Globus pallidus (tissue), 1 donor: ENCODE results near the gene TGIF2.
"Not testable (repeated sequence)": the region's sequence is repeated elsewhere in the genome, so short reads cannot be mapped to it uniquely, and the experiment has no call there.

Experiments
- DNase-seq: peaks from one replicate; pipeline ENCODE4 v3.0.0-alpha.2; 2015; ENCODE audit warnings: low spot score

Gene TGIF2

DNA sequence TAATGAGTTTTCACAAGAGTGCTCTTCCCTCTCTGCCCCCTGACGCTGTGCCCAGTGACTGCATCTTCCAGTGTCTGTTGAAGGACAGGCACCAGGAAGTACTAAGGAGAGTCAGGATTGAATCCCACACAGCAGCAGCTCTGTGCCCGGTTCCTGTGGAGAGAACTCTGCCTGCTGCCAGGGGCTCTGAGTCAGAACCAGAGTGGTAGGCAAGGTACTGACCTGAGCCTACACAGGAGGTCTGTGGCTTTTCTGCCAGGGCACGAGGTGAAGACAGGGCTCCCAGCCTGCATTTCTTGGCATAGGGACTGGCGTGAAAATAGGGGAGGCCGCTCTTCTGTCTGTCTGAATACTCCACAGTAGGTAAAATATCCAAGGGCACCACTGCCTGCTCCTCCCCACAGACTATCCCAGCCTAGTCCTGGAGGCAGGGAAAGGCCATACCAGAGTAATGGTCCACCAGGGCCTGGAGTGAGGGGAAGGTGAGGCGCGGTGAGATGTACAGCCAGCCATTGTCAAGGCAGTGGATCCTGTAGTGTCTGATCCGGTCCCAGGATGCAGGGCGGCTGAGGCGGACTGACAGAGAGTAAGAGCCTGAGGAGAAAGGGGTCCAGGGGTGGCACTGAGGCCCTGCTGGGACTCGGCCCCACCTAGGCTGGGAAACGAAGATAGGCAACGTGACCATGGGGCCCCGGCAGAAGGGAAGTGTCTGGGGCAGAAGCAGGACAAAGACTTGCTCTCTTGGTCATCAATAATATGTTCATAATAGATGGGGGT is 41.6 kb downstream of the TGIF2 start:
- DNase-seq = no peak

DNA sequence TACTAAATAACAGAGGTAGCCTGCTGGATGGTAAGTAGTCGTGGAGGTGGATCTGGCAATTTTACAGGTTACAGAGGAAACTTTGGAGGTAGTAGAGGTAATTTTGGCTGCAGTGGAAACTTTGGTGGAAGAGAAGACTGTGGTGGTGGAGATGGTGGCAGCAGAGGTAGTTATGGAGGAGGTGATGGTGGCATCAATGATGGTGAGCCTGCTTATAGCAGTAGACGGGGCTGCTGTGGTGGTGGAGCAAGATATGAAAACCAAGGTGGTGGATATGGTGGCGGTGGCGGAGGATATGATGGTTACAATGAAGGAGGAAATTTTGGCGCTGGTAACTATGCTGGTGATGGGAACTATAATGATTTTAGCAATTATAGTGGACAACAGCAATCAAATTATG is 47.5 kb downstream of the TGIF2 start:
- no peak for DNase-seq

DNA sequence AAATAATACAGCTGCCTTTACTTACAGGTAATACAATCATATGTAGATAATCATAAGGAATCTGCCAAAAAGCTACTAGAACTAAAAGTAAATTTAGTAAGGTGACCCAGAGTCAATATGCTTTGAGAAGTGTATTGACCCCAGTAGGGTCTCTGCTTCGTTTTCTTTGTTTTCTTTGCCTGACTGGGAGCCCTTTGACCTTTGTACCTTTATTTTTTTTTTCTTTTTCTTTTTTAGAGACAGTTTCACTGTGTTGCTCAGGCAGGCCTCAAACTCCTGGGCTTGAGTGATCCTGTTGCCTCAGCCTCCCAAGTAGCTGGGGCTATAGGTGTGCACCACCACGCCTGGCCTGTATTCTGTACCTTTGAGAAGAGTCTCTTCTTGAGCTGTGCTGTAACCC is 50.0 kb downstream of the TGIF2 start:
- DNase-seq = no peak

DNA sequence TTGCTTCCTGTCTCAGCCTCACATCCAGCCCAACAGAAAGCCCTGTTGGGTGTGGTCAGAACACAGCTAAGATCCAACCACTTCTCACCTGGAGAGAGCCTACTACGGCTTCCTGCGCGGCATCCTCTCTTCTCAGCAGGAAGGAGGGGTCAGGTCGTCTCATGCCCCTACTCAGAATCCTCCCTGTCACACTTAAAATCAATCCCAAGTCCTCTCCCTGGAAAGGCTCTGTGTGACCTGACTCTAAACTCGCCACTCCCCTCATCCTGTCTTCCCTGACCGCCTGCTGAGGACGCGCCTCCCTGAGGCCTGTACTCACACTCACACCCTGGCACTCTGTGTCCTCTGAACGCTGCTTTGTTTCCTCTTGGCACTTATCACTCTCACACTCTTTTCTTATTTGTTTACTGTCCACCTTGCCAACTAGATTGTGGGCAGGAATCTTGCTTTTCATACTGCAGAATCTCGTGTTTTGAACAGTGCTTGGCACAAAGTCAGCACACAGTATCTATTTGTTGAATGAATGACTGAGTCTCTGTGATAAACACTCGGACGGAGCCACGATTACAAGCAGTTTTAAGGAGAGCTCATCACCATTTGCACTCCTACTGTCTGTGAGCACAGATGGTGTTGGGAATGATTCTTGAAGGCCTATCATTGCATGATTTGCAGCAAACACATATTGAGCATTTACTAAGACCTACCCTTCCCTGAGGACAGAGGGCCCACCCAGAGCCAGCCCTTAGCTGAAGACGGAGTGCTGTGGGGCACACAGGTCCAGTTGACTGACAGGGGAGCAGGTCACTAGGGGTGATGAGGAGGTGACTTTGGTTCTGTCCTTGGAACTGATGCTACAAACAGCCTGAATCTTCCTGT is 50.9 kb downstream of the TGIF2 start:
- DNase-seq = no peak

DNA sequence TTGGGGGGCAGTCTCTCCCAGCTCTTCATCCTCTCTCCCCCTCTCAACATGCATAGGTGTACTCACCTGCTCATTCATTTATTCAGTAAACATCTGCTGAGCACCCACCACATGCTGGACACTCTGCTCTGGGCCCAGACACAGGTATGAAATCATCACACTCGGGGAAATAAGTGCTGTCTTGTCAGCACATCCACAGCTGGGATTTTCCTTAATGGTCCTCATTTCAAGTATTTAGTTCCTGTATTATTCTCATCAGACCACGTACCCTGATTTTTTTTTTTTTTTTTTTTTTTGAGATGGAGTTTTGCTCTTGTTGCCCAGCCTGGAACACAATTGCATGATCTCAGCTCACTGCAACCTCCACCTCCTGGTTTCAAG is 51.5 kb downstream of the TGIF2 start:
- DNase-seq = no peak

DNA sequence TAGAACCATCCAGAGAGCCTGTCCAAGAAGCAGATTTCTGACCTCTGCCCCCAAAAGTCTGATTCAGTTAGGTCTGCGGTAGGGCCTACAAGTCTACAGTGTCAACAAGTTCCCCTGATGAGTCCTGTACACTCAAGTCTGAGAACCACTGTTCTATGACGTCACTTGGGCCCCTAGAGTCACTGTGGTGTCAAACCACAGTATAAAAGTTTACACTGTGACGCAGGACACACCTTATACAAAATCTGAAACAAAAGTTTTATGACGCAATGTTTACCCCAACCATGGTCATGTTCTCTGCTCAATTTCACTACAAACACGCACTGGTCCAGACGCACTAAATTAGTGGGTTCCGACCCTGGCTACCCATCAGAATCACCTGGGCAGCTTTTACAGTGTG is 54.7 kb downstream of the TGIF2 start:
- no peak for DNase-seq

DNA sequence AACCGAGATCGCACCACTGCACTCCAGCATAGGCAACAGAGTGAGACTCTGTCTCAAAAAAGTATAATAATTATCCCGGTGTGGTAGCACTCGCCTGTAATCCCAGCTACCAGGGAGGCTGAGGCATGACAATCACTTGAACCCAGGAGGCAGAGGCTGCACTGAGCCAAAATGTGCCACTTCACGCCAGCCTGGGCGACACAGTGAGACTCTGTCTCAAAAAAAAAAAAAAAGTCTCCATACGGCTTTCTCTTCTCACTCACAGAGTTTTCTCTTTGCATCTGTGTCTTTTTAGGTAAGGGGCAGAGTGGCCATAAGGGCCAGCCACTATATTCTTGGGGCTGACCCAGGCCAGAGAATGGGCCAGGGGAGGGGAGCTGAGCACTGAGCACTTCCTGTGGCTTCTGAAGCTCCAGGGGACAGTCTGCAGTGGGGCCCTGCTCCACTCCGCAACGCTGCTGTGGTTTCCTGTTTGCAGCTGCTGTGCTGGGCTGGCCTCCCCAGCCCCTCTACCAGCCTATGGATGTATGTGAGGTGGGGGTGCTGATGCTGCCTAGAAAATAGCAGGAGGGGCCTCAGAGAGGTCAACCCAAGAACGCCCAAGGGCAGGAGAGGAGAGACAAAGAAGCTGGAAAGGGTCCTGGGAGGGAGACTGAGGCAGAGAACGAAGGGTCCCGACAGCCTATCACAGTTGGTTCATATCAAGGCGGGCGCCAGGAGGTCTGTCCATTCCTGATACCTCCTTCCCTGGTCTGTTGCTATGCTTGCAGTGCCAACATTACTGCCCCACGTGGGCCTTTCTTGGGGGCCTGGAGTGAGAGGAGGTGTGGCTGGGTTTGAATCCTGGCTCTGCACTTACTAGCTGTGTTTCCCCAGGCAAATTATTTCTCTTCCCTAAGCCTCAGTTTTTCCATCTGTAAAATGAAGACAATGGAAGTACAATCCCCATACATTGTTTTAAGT is 56.6 kb downstream of the TGIF2 start:
- DNase-seq = no peak

DNA sequence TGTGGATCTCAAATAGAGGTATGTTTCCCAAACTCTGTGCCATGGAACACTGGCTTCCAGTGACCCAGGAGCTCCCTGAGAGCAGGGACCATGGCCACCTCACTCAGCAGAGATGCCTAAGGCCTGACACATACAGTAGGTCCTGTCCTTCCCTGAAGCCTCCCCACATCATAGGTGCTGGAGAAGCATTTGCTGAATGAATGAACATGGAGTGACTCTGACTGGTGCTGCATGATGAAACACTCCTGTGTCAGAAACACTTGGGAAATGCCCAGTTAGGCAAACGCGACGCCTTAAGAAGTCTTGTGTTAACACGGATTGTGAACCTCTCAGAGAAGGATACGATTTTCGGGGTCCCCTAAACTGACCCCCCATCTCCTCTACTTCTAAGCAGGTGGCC is 58.2 kb downstream of the TGIF2 start:
- DNase-seq = no peak

DNA sequence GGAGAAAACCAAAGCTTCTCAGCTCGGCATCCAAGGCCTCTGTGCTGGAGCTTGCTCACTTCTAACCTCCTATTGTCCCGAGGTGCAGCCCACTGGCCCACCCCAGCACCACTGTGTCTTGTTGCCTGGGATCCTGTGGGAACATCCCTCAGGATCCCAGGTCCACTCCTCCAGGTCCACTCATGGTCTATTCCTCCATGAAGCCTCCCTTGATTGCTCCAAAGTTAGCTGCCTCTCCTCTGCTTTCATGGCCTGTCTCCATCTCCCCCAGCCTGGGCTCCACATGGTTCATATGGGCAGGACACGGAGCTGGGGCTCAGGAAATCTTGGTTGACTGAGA is 58.7 kb downstream of the TGIF2 start:
- no peak for DNase-seq

DNA sequence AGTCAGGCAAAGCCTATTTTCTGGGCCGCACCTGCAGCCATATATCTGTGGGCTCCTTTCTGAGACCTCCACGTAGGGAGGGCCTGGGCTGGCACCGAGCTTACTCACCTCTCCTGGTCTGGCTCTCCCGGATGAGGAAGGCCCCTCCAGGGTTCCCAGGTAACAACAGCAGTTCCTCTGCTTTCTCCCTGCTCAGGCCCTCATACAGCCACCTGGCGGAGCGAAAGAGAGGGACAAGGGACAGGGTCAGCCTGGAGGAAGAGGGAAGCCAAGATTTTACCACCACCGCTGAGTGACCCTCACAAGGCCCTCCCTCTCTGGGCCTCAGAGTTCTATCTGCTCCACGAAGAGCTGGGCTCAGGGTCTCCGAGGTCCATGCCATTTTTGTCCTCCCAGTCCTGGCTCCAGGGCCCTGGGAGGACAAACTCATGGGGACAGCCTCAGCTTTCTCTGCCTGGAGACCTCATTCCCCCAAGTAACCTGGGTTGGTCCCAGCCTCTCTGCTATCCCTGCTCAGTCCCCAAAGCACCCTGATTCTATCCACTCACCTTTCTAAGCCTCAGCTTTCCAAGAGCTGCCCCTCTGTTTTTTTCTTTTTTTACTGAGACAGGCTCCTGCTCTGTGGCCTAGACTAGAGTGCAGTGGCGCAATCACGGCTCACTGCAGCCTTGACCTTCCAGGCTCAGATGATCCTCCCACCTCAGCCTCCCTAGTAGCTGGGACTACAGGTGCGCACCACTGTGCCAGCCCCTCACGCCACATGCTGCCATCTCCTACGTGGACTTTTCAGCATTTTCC is 59.3 kb downstream of the TGIF2 start:
- DNase-seq = no peak

DNA sequence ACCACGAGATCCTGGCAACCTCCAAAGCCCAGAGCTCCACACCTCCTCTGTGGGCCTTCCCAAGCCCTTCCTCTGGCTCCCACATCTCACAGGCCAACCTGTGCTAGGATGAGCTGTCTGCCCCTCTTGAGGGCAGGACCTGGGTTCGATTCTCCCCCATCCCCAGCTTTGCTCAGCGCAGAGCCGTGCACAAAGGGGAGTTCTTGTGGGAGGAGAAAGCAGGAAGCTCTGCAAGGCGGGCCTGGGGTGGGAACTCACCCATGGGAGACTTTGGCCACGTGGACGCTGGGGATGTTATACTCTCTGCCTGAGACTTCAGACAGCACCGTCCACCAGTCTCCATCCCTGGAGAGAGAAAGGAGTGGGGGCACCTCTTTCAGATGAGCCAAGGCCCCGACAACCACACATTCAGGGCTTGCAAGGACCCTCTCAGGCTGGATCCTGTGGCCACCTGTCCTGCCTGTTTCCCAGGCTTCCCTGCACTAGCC is 59.9 kb downstream of the TGIF2 start:
- no peak for DNase-seq

DNA sequence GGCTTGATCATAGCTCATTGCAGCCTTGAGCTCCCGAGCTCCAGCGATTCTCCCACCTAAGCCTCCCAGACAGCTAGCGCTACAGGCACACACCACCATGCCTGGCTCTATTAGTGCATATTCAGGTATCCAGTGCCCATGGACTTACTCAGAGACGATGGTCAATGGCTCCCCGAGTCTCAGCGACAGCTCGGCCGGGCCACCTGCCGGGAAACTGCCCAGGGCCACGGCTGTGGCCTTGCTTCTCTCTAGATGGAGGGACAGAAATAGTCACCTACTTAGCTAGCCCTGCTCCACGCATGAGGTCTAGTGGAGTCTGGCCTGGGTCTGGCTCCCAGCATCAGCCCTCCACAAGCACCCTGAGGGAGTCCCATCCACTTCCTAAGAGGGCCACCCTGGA is 60.9 kb downstream of the TGIF2 start:
- DNase-seq = no peak

DNA sequence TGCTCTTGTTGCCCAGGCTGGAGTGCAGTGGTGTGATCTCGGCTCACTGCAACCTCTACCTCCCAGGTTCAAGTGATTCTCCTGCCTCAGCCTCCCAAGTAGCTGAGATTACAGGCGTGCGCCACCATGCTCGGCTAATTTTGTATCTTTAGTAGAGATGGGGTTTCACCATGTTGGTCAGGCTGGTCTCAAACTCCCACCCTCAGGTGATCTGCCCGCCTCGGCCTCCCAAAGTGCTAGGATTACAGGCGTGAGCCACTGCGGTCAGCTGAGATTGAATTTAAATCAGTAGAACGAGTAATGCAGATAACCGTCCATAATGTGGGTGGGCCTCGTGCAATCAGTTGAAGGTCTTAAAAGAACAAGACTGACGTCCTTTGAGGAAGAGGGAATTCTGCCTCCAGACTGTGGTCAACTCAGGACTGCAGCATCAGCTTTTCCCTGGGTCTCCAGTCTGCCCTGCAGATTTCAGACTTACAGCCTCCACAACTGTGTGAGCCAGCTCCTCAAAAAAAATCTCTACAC is 65.5 kb downstream of the TGIF2 start:
- not testable (repeated sequence) for DNase-seq

DNA sequence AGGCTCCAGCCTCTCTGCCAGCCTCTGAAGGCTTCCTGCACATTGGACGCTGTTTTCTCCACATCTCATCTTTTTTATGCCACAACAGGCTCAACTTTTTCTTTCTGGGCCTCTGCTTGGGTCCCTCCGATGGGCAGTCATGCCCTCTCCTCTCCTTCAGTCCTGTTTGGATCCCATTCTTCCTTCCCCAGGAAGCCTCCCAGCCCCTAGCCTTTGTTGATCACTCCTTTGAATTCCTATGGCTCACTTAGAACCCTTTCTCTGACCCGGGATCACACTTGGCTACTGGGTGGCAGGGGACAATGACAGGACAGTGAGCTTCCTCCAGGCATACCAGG is 68.1 kb downstream of the TGIF2 start:
- no peak for DNase-seq

DNA sequence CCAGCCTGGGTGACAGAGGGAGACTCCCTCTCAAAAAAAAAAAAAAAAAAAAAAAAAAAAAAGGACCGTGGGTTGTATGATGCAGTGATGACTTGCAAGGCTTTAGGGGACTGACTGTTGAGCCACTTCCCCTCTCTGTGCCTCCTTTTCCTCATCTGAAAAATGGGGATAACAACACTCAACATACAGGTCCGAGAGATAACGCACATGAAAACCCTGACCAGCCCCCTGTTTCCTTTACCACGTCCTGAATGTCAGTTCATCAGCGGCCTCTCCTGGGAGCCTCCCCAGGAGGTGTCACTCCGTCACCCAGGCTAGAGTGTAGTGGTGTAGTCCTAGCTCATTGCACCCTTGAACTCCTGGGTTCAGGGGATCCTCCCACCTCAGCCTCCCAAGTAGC is 68.7 kb downstream of the TGIF2 start:
- no peak for DNase-seq
